NCI-H2196 (cell line): ENCODE data around the gene DPEP2.

Experiments
- DNase-seq: peaks from one replicate; lab custom pipeline; 2025; ENCODE audit not compliant: unreplicated experiment; lab: John Stamatoyannopoulos, UW

Gene DPEP2

GRCh38 chr16:67959536-67960329, 39.6 kb downstream of the DPEP2 start:
- DNase-seq: no peak

- DNase-seq: no peak
These were observed 41.7 kb downstream of the DPEP2 start for GRCh38 chr16:67957622-67958021.

- no peak for DNase-seq
These were observed 44.7 kb downstream of the DPEP2 start for GRCh38 chr16:67954421-67955196.

- DNase-seq: peak; percentile 7
These were observed 45.5 kb downstream of the DPEP2 start for GRCh38 chr16:67953641-67954375.

GRCh38 chr16:67951485-67951884, 47.8 kb downstream of the DPEP2 start:
- no peak for DNase-seq

- no peak for DNase-seq
These were observed 48.9 kb downstream of the DPEP2 start for GRCh38 chr16:67950335-67950843.

- no peak for DNase-seq
These were observed 49.6 kb downstream of the DPEP2 start for GRCh38 chr16:67949645-67950044.

GRCh38 chr16:67948015-67948414, 51.3 kb downstream of the DPEP2 start:
- DNase-seq: no peak

GRCh38 chr16:67946966-67947558, 52.2 kb downstream of the DPEP2 start:
- no peak for DNase-seq

- DNase-seq: no peak
These were observed 53.1 kb downstream of the DPEP2 start for GRCh38 chr16:67946128-67946569.

GRCh38 chr16:67945392-67945933, 53.8 kb downstream of the DPEP2 start:
- DNase-seq: no peak

GRCh38 chr16:67944690-67945391, 54.4 kb downstream of the DPEP2 start:
- no peak for DNase-seq

GRCh38 chr16:67943619-67944504, 55.4 kb downstream of the DPEP2 start, which contains the start of gene LCAT:
LCAT (minus strand) TSS chr16:67944120; CDS start chr16:67944101, 19 bp downstream.
- no peak for DNase-seq

GRCh38 chr16:67943256-67943618, 56.0 kb downstream of the DPEP2 start:
- DNase-seq: no peak

- DNase-seq: peak; percentile 36
These were observed 56.6 kb downstream of the DPEP2 start for GRCh38 chr16:67942510-67943255.

GRCh38 chr16:67942200-67942509, 57.1 kb downstream of the DPEP2 start:
- DNase-seq: peak; percentile 19

- no peak for DNase-seq
These were observed 57.6 kb downstream of the DPEP2 start for GRCh38 chr16:67941469-67942199.
